Superior temporal gyrus (tissue), 1 donor: ENCODE results near the gene EPHA2.
"Not testable (repeated sequence)": the region's sequence is repeated elsewhere in the genome, so short reads cannot be mapped to it uniquely, and the experiment has no call there.

Experiments
- DNase-seq: peaks from one replicate; pipeline ENCODE4 v3.0.0-alpha.2; 2016; ENCODE audit errors: extremely low spot score

Gene EPHA2

DNA sequence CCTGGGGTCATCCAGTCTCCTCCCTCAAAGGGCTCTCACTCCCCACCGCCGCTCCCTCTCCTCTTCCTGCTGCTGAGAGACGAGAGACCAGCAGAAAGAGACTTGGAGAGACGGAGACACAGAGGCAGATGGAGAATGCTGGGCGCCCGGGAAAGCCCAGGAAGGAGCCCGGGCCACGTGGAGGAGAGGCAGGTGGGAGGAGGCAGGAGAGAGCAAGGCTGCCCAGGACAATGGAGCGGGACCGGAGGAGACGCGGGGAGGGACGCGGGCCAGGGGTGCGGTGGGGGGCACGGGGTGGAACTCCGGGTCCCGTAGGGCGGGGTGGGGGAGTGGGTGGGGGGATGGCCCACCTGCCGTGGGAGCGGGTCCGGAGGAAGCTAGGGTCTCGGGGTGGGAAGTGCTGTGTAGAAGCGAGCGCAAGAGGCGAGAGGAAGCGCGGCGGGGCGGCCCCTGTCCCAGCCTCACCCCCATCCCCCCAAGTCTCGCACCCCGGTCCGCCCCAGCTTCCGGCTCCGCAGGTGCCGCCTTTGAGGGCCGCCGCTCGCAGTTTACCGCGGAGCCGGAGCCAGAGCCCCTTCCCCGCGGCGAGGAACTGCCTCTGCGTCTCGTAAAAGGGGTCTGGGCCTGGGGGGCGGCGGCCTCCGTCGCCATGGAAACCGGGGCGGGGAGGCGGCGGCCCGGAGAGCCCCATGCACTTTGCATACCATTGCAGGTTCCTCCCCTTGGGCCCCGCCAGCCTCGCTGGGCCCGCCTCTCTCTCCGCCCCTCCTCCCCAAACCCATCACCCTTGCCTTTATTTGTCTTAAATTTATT lies 11.7 kb upstream of the EPHA2 start:
- no peak for DNase-seq

DNA sequence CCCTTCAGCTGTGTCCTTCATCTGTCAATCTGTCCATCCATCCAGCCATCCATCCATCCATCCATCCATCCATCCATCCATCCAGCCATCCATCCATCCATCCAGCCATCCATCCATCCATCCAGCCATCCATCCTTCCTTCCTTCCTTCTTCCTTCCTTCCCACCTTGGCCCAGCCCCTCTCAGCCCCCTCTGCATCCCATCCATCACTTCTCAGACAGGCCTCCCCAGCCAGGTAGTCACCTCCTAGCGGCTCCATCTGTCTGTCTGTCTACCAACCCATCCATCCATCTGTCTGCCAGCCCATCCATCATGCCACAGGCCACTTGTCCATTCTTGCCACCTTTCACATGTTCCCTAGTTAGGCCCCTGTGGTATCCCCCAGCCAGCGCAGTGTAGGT lies 10.2 kb upstream of the EPHA2 start:
- DNase-seq, result no peak

DNA sequence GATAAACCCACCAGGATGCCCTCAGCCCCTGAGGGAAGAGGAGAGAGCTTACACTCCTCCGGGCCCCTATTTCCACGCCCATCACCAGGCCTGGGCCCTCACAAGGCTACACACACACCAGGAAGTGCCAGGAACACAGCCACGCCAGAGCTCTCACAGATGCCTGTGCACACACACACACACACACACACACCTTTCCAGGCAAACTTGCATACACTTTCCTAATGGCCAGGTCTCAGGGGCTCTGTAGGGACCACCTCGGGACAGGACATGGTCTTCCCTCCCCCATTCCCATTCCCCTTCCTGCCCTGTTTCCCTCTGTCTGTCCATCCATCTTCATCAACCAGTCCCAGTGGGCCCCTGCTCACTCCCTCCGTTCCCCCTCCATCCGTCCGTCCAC lies 9.7 kb upstream of the EPHA2 start:
- DNase-seq, result no peak

DNA sequence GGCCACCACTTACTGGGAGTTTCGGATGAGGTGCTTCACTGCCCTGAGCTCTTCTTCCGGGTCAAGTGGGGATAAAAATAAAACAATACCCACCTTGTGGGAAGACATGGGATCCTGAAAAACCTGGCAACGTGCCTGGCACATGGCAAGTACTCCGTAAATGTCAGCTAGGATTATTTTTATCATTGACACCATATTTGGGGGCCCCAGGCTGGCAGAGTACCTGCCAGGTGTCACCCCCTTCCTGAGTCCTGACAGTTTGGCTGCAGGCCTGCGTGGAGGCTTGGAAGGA lies 9.2 kb upstream of the EPHA2 start:
- DNase-seq, result no peak

DNA sequence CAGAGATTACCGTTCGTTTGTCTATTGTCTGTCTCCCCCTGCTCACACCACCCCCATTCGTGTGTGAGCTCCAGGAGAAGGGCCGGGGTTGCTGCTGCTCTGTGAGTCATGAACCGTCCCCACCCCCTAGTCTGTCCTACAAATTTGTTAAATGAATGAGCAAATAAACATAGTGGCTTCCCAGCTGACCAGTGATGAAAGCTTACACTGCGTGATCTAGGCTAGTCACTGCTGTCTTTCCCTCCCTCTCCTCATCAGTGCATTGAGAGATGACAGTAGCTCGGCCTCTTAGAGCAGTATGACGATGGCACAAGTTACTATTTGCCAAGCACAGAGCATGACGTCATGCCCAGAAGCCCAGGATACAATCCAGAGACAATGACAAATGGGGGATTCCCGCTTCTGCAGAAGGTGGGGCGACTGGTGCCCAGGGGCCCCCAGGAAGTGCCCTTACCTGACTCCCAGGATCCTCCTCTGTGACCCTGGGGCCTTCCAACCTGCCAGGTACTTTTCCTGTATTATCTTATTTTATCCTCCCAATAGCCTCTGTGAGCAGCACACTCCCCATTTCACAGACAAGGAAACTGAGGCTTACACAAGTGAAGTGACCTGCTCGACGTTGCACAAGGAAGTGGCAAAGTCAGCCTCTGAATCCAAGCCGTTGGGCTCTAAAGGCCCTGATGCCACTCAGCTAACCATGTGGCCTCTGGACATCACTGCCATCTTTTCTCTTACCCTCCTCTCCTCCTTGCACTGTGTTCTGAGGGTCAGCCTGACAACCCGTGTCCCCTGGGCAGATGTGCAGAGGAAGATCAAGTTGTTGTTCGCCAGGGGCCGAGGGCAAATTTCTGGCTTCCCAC lies 8.6 kb upstream of the EPHA2 start:
- no peak for DNase-seq

DNA sequence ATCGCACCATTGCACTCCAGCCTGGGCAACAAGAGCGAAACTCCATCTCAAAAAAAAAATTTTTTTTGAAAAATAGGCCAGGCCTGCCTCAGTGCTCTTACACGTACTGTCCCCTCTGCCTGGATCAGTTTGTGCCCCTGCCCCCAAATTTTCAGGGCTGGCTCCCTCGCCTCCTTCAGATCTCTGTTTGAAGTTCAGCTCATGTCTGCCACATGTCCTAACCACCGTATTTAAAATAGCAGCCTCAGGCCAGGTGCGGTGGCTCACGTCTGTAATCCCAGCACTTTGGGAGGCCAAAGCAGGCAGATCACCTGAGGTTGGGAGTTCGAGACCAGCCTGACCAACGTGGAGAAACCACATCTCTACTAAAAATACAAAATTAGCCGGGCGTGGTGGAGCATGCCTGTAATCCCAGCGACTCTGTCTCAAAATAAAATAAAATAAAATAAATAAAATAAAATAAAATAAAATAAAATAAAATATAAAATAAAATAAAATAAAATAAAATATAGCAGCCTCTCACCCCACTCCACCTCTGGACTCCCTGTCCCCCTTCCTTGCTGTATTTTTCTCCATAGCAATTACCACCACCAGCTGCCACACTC lies 7.8 kb upstream of the EPHA2 start:
- not testable (repeated sequence) for DNase-seq

DNA sequence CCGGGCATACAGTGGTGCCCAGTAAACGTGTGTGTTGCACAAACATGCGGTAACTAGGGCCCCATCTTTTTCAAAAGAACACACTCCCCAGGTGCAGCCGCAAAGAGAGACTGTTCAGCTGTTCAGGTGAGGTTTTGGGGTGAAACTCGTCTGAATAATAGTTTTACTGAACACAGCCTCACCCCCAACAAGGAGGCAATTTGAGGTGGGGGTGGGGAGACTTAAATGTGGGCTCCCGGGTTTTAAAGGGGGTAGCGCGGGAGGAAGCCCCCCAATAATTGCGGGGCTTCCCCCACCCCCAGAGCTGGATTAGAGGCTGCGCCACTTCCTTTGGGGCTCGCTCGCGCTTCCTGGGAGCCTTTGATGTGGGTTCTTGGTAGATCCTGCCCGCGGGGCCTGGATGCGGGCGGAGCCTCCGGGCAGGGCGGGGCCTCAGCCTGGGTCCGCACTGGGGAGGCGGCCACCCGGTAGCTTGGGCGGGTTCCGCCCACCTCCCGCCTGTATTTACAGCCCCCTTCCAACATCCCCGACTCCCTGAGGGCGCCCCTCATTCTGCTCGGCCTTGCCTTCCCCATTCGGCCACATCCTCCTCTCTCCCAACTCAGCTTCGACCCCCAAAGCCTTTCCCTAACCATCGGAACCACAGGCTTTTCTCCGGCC lies 6.4 kb upstream of the EPHA2 start:
- DNase-seq, result no peak

DNA sequence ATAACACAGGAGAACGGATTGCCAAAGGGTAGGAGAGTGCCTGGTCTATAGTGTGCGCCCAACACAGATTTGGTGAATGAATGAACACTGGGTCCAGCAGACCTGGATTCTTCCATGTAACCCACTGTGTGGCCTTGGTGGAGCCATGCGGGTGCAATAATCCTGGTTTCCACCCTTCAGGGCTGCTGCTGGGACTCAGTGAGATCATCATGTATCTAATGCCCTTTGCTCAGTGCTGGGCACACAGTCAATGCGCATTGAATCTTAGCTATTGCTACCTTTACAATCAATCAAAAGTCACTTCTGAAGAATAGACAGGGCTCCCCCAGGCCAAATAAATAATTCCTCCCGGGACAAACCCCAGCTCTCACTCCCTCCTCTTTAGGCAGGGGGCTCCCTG lies 5.8 kb upstream of the EPHA2 start:
- no peak for DNase-seq

DNA sequence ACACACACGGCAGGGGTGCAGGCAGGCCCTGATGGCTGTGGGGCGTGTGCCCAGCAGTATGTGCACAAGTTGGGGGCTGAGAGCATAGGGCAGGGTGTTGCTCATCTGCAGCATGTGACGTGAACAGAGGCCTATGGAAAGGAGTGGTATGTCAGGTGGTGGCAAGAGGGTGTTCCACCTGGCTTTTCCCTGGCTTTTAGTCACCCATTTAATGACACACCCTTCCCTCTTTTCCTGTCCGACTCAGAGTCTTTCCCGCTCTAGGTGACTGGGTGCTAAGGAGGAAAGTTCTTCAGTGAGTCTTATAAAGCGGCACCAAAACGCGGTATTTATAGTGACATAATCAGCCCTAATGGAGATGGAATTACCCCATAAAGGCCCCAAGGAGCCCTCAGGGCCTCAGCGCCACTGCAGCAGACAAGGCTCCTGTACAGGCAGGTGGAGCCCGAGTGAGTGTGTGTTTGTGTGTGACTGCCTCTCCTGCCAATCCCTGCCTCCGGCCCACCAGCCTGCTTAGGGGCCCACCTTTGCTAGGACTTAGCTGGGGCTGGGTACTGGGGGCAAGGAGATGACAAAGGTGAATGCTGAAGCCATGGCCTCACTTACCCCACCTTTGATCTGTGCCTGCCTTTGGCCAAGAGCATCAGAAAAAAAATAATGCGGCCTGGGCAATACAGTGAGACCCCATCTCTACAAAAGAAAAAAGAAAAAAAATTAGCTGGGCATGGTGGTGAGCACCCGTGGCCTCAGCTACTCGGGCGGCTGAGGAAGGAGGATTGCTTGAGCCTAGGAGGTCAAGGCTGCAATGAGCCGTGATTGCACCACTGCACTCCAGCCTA lies 3.3 kb upstream of the EPHA2 start:
- DNase-seq, result no peak

DNA sequence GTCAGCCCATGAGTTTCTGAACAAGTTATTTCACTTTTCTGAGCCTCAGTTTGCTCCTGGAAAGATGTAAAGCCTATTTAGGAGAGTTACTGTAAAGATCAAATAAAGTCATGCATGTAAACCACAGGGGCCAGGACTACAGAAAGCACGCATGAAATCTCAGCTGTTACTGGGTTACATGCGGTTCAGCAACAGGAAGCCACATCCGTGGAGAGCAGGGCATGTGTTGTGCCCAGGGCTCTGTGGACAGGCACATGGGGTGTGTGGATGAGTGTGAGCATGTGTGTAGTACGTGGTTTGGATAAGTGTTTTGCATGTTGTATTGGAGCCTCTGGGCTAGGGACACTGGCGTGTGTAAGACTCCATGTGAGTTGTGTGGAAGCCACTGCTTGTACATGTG lies 2.2 kb upstream of the EPHA2 start:
- no peak for DNase-seq

DNA sequence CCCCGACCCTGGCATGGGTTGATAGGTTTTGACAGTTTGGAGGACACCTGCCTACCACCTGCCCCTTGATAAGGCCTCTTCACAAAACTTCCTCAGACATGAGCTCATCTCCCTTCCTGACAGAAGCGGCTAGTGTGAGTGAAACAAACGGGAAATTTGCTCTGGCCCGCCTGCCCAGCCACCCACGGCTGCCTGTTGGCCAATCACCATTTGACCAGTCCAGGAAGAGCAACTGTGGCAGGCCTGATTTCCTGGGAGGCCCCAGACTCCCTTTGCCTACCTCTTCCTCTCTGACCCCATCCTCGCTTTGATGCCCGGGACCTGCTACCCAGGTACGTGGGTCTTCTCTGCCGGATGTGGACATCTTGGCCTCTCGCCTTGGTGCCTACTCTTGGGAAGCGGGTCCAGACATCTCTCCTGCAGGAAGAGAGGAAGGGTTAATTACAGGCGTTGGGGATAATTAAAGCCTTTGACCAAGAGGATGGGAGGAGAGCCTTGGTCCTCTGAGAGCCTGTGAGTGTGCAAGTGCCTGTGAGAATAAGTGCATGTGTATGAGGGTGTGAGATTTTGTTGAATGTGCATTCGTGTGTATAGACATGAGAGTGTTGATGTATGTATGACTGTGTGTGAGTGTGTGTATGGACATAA lies 1.1 kb upstream of the EPHA2 start:
- DNase-seq, result no peak

DNA sequence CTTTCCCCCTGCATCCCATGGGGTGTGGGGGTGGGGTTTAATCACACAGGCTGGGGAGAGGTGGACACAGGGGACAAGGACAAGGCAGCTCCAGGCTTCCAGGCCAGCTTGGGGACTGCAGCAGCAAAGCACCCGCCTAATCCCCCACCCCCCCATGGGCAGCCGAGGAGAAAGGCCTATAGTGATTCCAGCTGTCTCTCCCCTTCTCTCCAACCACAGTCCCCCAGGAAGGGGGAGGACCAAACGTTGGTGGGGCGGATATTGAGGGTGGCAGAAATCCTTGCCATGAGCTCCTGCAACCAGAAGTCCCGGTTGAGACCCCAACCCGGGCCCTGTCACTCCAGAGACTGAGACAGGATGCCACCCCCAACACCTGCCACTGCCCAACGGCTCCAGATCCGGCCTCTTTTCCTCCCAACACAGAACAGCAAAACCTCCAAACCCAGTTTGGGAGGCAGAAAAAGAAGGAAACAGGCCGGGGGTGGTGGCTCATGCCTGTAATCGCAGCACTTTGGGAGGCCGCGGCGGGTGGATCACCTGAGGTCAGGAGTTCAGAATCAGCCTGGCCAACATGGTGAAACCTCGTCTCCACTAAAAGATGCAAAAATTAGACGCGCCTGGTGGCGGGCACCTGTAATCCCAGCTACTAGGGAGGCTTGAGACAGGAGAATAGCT lies 1.7 kb downstream of the EPHA2 start:
- no peak for DNase-seq

DNA sequence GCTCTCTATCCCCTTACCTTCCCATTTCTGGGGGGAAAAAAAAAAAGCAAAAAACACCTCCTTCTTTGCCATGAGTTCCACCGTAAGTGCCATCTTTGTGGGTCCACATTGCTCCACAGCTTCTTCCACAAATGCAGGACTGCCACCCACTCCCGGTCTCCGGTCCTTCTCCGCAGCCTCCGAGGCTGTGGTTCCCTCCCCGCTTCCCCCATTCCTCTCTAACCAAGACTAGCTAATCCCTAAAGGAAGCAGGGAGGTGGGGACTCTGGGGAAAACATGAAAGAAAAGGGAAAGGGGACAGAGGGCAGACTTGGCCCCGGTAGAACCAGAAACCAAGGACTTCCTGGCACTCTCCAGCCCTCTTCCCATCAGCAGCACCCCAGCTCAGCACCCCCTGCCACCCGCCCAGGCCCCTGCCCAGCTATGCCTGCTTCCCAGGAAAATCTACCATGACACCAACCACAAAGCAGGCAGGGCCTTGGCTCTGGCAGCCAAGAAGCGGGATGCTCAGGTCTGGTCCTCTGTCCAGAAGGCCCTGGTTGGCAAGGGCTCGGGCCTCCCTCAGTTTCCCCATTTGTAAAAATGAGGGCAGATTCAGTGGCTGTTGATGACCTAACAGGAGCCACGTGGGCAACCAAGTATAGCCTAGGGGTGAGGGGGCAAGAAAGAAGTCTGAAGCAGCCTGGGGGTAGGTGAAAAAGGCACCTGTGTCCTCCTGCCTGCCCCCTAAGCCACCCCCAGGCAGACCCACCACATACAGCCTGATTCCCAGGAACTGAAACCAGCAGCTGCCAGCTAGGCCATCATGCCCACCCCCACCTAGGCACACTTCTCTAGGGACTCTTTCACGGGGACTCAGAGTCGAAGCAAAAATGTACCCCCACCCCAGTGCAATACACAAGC lies 2.5 kb downstream of the EPHA2 start:
- no peak for DNase-seq

DNA sequence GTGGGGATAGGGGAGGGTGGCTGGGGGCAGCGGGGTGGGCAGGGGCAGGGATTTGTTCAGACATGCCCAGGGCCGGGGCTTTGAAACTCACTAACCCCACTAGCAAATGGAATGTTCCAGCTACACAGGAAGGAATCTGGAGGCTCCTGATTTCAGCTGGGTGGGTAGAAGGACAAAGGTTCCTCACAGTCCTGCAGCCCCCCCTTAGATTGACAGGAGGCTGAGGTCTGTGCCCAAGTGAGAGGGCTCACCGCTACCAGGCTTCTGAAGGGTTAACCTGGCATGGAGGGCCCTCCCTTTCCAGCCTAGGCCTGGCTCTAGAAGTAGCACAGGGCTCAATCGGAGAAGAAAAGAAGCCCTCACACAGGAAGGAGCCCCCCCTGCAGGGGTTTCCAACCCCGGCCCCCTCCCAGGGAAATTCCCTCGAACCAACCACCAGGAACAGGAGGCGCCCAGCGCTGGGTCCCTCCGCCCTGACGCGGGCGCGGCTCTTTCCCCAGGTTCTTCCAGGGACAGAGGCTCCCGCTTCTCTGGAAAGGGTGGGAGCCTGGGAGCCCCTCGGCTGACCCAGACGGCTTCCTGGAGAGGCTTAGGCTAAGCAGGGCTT lies 3.3 kb downstream of the EPHA2 start:
- no peak for DNase-seq

DNA sequence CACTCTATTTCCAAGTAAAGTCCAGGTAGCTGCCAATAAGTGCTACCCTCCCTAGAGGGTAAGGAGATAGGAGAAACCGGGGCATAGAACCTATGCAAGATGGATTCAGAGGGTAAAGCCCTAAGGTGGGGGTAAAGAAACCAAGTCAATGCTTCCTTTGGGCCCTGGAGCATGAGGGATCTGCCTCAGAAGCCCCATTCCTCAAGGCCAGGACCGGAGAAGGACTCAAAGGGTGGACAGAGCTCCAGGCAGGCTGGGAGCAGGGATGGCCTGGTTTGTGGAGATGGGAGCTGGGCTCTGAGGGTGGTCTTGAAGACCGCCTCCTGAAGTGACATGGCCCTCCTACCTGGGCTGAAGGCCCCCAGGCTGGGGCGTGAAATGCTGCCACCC lies 3.9 kb downstream of the EPHA2 start:
- no peak for DNase-seq

DNA sequence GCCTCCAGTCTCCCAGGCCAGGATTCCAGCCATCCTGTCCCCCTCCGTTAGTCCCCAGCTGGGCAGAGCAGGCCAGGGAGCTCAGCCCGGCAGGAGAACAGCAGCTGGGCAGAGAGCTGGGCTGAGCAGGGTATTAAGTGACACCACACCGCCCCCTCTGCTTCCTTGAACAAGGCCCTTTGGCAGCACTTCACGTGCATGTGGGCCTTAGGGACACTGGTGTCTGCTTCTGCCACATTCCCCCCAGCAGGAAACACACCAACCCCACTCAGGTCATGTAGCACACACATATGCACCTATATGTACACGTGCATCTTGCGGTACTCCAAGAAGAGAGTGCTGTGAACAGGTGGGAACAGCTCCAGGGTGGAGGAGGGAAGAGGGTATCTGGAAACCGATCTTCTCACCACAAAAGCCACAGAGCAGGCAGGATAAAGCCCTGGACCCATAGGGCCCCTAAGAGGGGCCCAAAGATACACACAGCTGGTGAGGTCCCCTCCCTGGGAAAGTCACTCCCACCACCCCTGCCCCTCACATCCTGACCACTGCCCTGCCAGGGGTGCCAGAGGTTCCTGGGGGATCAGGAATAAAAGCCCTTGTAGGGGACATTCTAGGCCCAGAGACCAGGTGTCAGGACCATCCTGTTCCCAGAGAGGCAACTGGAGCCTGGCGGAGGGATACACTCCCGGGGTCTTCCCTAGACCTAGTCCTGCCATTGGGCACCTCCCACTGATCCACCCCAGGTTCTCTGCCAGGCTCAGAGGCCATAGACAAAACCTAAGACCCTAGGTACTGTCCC lies 4.5 kb downstream of the EPHA2 start:
- no peak for DNase-seq

DNA sequence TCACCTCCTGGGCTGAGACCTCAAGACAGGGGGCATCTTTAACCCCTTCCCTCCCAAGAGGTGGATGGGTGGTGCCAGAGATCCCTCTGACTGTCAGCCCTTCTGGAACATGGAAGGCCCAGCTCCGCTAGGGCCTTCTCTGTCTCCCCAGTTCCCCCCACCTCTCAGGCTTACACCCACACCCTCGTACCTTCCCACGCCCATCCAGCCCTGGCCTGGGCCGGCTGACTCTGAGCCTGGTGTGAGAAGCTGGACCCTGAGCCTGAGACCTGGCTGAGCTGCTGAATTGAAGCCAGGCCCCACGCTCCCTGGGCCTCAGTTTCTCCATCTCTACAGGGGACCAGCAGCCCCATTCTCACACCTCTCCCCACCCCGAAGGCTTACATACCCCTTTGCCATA lies 5.4 kb downstream of the EPHA2 start:
- DNase-seq, result no peak
